ENCODE results near the gene BIRC3.
"Not testable (repeated sequence)": the region's sequence is repeated elsewhere in the genome, so short reads cannot be mapped to it uniquely, and the experiment has no call there.

- TF ChIP-seq CTCF, POLR2A (IDR thresholded peaks at IDR 0.05): not testable (repeated sequence)
Measured at GRCh38 chr11:102300837-102301236, 16.4 kb upstream of the BIRC3 start.

Measured in sigmoid colon (tissue), 3 donors.